NCI-H128 (cell line): Measurements from ENCODE around the gene TMEM256.

ENCODE experiments used
- DNase-seq: peaks from one replicate; lab custom pipeline; 2025; ENCODE audit not compliant: unreplicated experiment; lab: John Stamatoyannopoulos, UW

Gene TMEM256

GRCh38 chr17:7403977-7404736 lies at the start of gene TMEM256:
Gene TMEM256, minus strand, starts transcription at chr17:7404097. Its CDS starts 13 bp downstream, at chr17:7404084.
- DNase-seq = peak; percentile 90

GRCh38 chr17:7448461-7448860 lies 44.6 kb upstream of the TMEM256 start:
- DNase-seq = no peak

- no peak for DNase-seq
These were observed 41.7 kb upstream of the TMEM256 start for GRCh38 chr17:7445619-7445968.

GRCh38 chr17:7444682-7445618 lies 41.1 kb upstream of the TMEM256 start, which contains the start of gene CHRNB1:
Gene CHRNB1, plus strand, starts transcription at chr17:7445061. Its CDS starts 67 bp downstream, at chr17:7445128.
- peak; percentile 12 for DNase-seq

GRCh38 chr17:7443499-7444485 lies 39.9 kb upstream of the TMEM256 start:
- DNase-seq = no peak

GRCh38 chr17:7442142-7442541 lies 38.2 kb upstream of the TMEM256 start:
- DNase-seq = no peak

GRCh38 chr17:7441266-7441665 lies 37.4 kb upstream of the TMEM256 start:
- no peak for DNase-seq

GRCh38 chr17:7440834-7441195 lies 36.9 kb upstream of the TMEM256 start:
- DNase-seq = no peak

GRCh38 chr17:7440113-7440833 lies 36.4 kb upstream of the TMEM256 start:
- DNase-seq = peak; percentile 30

GRCh38 chr17:7439462-7440112 lies 35.7 kb upstream of the TMEM256 start, which contains the start of gene FGF11:
Gene FGF11, plus strand, starts transcription at chr17:7439512. Its CDS starts 109 bp downstream, at chr17:7439621.
- no peak for DNase-seq

- DNase-seq = no peak
These were observed 35.0 kb upstream of the TMEM256 start for GRCh38 chr17:7438656-7439460.

- no peak for DNase-seq
These were observed 34.2 kb upstream of the TMEM256 start for GRCh38 chr17:7437950-7438614.

GRCh38 chr17:7437369-7437863 lies 33.5 kb upstream of the TMEM256 start:
- no peak for DNase-seq

GRCh38 chr17:7436556-7437368 lies 32.9 kb upstream of the TMEM256 start:
- peak; percentile 47 for DNase-seq

GRCh38 chr17:7435676-7436555 lies 32.0 kb upstream of the TMEM256 start:
- no peak for DNase-seq

GRCh38 chr17:7432296-7432695 lies 28.4 kb upstream of the TMEM256 start:
- no peak for DNase-seq
